Measurements from ENCODE around the gene LPCAT4. TPM values are rescaled to one million over a fixed set of nuclear protein-coding genes. Genes with fewer than 3 reads are reported as not detected.

The LPCAT4 gene
- total and polyA plus RNA-seq, 2 donors (not counting 3 experiments of a cell fraction or from before 2014, with no cell fraction given): 49.3 to 51.3 TPM

GRCh38 chr15:34370643-34371042 is 3.6 kb upstream of the LPCAT4 start:
- BruUV-seq (replicated peaks): no TSS peak
- H3K9ac ChIP-seq (replicated peaks; ENCODE audit: extremely low read depth, insufficient read depth, low read length): no peak overlapping the region
- H3K4me3 ChIP-seq (replicated peaks in 1 of 3; ENCODE audit: insufficient read depth in 1 of 3, low read depth in 1 of 3, low read length in 3 of 3): no peak overlapping the region
- CTCF ChIA-PET: no interaction called here
- DNase-seq (ENCODE audit: low read depth, low spot score) (no peak), FAIRE-seq (no peak)
- peaks cover 14% of the 10 kb centered on the region for H3K4me1 ChIP-seq (ENCODE audit: control insufficient read depth, extremely low read depth, insufficient read depth, low read length)
- POLR2A ChIA-PET: no interaction called here
- TF ChIP-seq MYC (IDR thresholded peaks at IDR 0.05; ENCODE audit: low read depth, low read length) (no peak), FOS (IDR thresholded peaks at IDR 0.05; ENCODE audit: borderline replicate concordance, insufficient read depth, low read length) (no peak), POLR2A (IDR thresholded peaks at IDR 0.05; ENCODE audit: low read depth, low read length) (no peak), POLR2AphosphoS5 (IDR thresholded peaks at IDR 0.05; ENCODE audit: insufficient read depth, low read depth, low read length) (no peak), JUN (IDR thresholded peaks at IDR 0.05; ENCODE audit: borderline replicate concordance, insufficient read depth, insufficient read length, low read depth) (no peak), MAX (IDR thresholded peaks at IDR 0.05; ENCODE audit: insufficient read depth, insufficient read length) (no peak), GATA2 (IDR thresholded peaks at IDR 0.05; ENCODE audit: insufficient read depth, insufficient read length, low read depth, low read length) (no peak), EZH2 (IDR thresholded peaks at IDR 0.05; ENCODE audit: borderline replicate concordance, low read depth, low read length, severe bottlenecking) (no peak), CTCF (IDR thresholded peaks at IDR 0.05; ENCODE audit: extremely low read depth in 1 of 2, insufficient read depth in 1 of 2, low read depth in 1 of 2, low read length in 2 of 2) (no peak)
- H3K27me3 ChIP-seq (ENCODE audit: control insufficient read depth in 2 of 2, insufficient read depth in 2 of 2, low read length in 2 of 2): no peaks in the 10 kb centered on the region
- no peaks in the 10 kb centered on the region for H3K9me3 ChIP-seq (replicated peaks; ENCODE audit: control insufficient read depth, insufficient read depth, low read length)
- no peaks in the 10 kb centered on the region for H4K20me1 ChIP-seq (replicated peaks; ENCODE audit: control insufficient read depth, extremely low read depth, insufficient read depth, low read length)
- no peak overlapping the region for H3K4me2 ChIP-seq (ENCODE audit: insufficient read depth, low read length)
- H3K27ac ChIP-seq (ENCODE audit: insufficient read depth, low read depth, low read length): no peak overlapping the region
- peaks cover 9% of the 10 kb centered on the region for H3K79me2 ChIP-seq (ENCODE audit: control insufficient read depth, insufficient read depth, low read length)
- H3K36me3 ChIP-seq (ENCODE audit: control insufficient read depth in 2 of 2, extremely low read depth in 1 of 2, insufficient read depth in 2 of 2, low read length in 2 of 2): no peaks in the 10 kb centered on the region
- no peak overlapping the region for H2AFZ ChIP-seq (ENCODE audit: low read depth, low read length)
- no peaks in the 10 kb centered on the region for H3K9me1 ChIP-seq (replicated peaks; ENCODE audit: control insufficient read depth, extremely low read depth, insufficient read depth, low read length)
- intact Hi-C loops (cut with micrococcal nuclease): no loop called here
- dilution Hi-C loops (cut with MboI; ENCODE audit: extremely low pct_ligation_motif_present, low sequenced_read_pairs): no loop called here

All from endothelial cell of umbilical vein (primary cell).